Measurements from ENCODE around the gene DHRS7B. TPM values are rescaled to one million over a fixed set of nuclear protein-coding genes. Genes with fewer than 3 reads are reported as not detected.

The DHRS7B gene
- polyA plus RNA-seq, 1 of the 3 experiments (the other 2 are of a cell fraction), result 17.8 TPM

GRCh38 chr17:21218101-21218500, 91.3 kb downstream of the DHRS7B start:
- WGBS (ENCODE audit: low lambda C conversion rate), result 74% methylated on average over 2 of the region's 3 CpGs
- no peak overlapping the region for H3K4me2 ChIP-seq
- H3K36me3 ChIP-seq (replicated peaks in 1 of 2; ENCODE audit: control insufficient read depth in 1 of 2, insufficient read depth in 2 of 2, low read length in 1 of 2), result peaks cover 2 to 8% of the 10 kb centered on the region in 2 experiments
- peaks cover 55% of the 10 kb centered on the region for H3K79me2 ChIP-seq (ENCODE audit: insufficient read depth)
- peaks cover 1% of the 10 kb centered on the region for H4K20me1 ChIP-seq (ENCODE audit: insufficient read depth)
- no peak overlapping the region for H2AFZ ChIP-seq (ENCODE audit: low read depth)
- no peaks in the 10 kb centered on the region for H3K9me3 ChIP-seq
- TF ChIP-seq TEAD4 (IDR thresholded peaks at IDR 0.05; ENCODE audit: borderline replicate concordance, insufficient read depth) (no peak), RAD21 (IDR thresholded peaks at IDR 0.05; ENCODE audit: low read length) (peak; percentile 26; the same call in 1 of the 2 replicates)
- H3K4me1 ChIP-seq (ENCODE audit: control insufficient read depth in 1 of 2, insufficient read depth in 2 of 2, low read depth in 1 of 2, low read length in 1 of 2), result peaks cover 0 to 8% of the 10 kb centered on the region in 2 experiments; a peak in 1 of 4 replicates
- H3K4me3 ChIP-seq (ENCODE audit: low read depth in 2 of 2, low read length in 1 of 2), result no peak overlapping the region
- no peaks in the 10 kb centered on the region for H3F3A ChIP-seq (replicated peaks; ENCODE audit: insufficient read depth)
- H3K9me2 ChIP-seq, result no peaks in the 10 kb centered on the region
- no peaks in the 10 kb centered on the region for H3K27me3 ChIP-seq (ENCODE audit: insufficient read depth)
- peak; percentile 54 for DNase-seq
- ChIA-PET POLR2A (no interaction called here), CTCF (no interaction called here)
- H3K27ac ChIP-seq (ENCODE audit: low read depth in 2 of 2, low read length in 1 of 2), result no peak overlapping the region
- H3K9ac ChIP-seq, result no peak overlapping the region

- no peak overlapping the region for H3K27ac ChIP-seq (ENCODE audit: low read depth in 2 of 2, low read length in 1 of 2)
- no peaks in the 10 kb centered on the region for H3K9me3 ChIP-seq
- peaks cover 0 to 6% of the 10 kb centered on the region in 2 experiments; a peak in 1 of 4 replicates for H3K4me1 ChIP-seq (ENCODE audit: control insufficient read depth in 1 of 2, insufficient read depth in 2 of 2, low read depth in 1 of 2, low read length in 1 of 2)
- no peaks in the 10 kb centered on the region for H3K27me3 ChIP-seq (ENCODE audit: insufficient read depth)
- no peak for DNase-seq
- POLR2A ChIA-PET, result no interaction called here
- 82% methylated on average over 3 of the region's 3 CpGs for WGBS (ENCODE audit: low lambda C conversion rate)
- H3F3A ChIP-seq (replicated peaks; ENCODE audit: insufficient read depth), result no peaks in the 10 kb centered on the region
- no peak overlapping the region for H3K4me3 ChIP-seq (ENCODE audit: low read depth in 2 of 2, low read length in 1 of 2)
- TF ChIP-seq SMC3 (IDR thresholded peaks at IDR 0.05; ENCODE audit: low read depth, low read length) (no peak), YY1 (IDR thresholded peaks at IDR 0.05; ENCODE audit: low read depth) (no peak), TEAD4 (IDR thresholded peaks at IDR 0.05; ENCODE audit: borderline replicate concordance, insufficient read depth) (no peak), ZBTB33 (IDR thresholded peaks at IDR 0.05; ENCODE audit: borderline replicate concordance, low read depth) (no peak), RFX5 (IDR thresholded peaks at IDR 0.05; ENCODE audit: low read length) (no peak), GATA2 (CRISPR knock-in tag; IDR thresholded peaks at IDR 0.05) (no peak), PBX3 (IDR thresholded peaks at IDR 0.05) (no peak), USF1 (IDR thresholded peaks at IDR 0.05; ENCODE audit: borderline replicate concordance, low read depth) (no peak), MXI1 (IDR thresholded peaks at IDR 0.05; ENCODE audit: low read depth, low read length) (no peak), JUND (IDR thresholded peaks at IDR 0.05) (no peak), CHD2 (IDR thresholded peaks at IDR 0.05; ENCODE audit: low read length, partially characterized antibody) (no peak), FOXJ3 (CRISPR knock-in tag; IDR thresholded peaks at IDR 0.05) (no peak), ELF1 (IDR thresholded peaks at IDR 0.05) (no peak), FOXM1 (IDR thresholded peaks at IDR 0.05; ENCODE audit: low read depth) (no peak), EZH2phosphoT487 (IDR thresholded peaks at IDR 0.05; ENCODE audit: borderline replicate concordance, low read depth) (no peak), MAX (IDR thresholded peaks at IDR 0.05; ENCODE audit: low read depth) (no peak), NRF1 (IDR thresholded peaks at IDR 0.05; ENCODE audit: low read depth, low read length) (no peak), FOSL2 (IDR thresholded peaks at IDR 0.05; ENCODE audit: borderline replicate concordance, low read depth) (no peak)
- H4K20me1 ChIP-seq (ENCODE audit: insufficient read depth), result no peaks in the 10 kb centered on the region
- no peak overlapping the region for H2AFZ ChIP-seq (ENCODE audit: low read depth)
- H3K9me2 ChIP-seq, result no peaks in the 10 kb centered on the region
- H3K79me2 ChIP-seq (ENCODE audit: insufficient read depth), result peaks cover 47% of the 10 kb centered on the region
- H3K9ac ChIP-seq, result no peak overlapping the region
- peaks cover 2 to 8% of the 10 kb centered on the region in 2 experiments for H3K36me3 ChIP-seq (replicated peaks in 1 of 2; ENCODE audit: control insufficient read depth in 1 of 2, insufficient read depth in 2 of 2, low read length in 1 of 2)
- no peak overlapping the region for H3K4me2 ChIP-seq
- CTCF ChIA-PET, result no interaction called here
Measured at GRCh38 chr17:21218831-21219380, 92.1 kb downstream of the DHRS7B start.

Measured in SK-N-SH (cell line).